Neural cell (in vitro differentiated cells): ENCODE measurements around the gene EIF4B.

Source experiments
- CTCF ChIP-seq: fragments of 450-650 bp; IDR thresholded peaks from 2 replicates; pipeline ENCODE4 v1.5.1; 2014; ENCODE audit warnings: antibody characterized with exemption, mild to moderate bottlenecking, moderate library complexity; ENCODE audit not compliant: poor library complexity, severe bottlenecking
- EP300 ChIP-seq: fragments of 450-650 bp; conservative IDR thresholded peaks from 2 replicates; pipeline ENCODE4 v1.6.1; 2014; ENCODE audit warnings: antibody characterized with exemption, mild to moderate bottlenecking, moderate library complexity; ENCODE audit not compliant: poor library complexity, severe bottlenecking
- EZH2 ChIP-seq: fragments of 200-600, 300-800 bp; shearing (Covaris generic), sonication (generic); IDR thresholded peaks from 2 replicates; pipeline ENCODE4 v1.6.1; 2014; ENCODE audit warnings: antibody characterized with exemption, low read length, borderline replicate concordance, mild to moderate bottlenecking; ENCODE audit not compliant: insufficient read depth, poor library complexity, severe bottlenecking
- MXI1 ChIP-seq: fragments of 450-650 bp; conservative IDR thresholded peaks from 2 replicates; pipeline ENCODE4 v1.6.1; 2014; ENCODE audit warnings: antibody characterized with exemption, mild to moderate bottlenecking; ENCODE audit not compliant: poor library complexity, severe bottlenecking
- POLR2AphosphoS5 ChIP-seq: IDR thresholded peaks from 2 replicates; pipeline ENCODE4 v1.6.1; 2012
- RAD21 ChIP-seq: fragments of 450-650 bp; conservative IDR thresholded peaks from 2 replicates; pipeline ENCODE4 v1.6.1; 2014; ENCODE audit warnings: antibody characterized with exemption, mild to moderate bottlenecking, moderate library complexity
- REST ChIP-seq: IDR thresholded peaks from 2 replicates; pipeline ENCODE4 v1.6.1; 2012; ENCODE audit warnings: borderline replicate concordance
- SMC3 ChIP-seq: fragments of 450-650 bp; conservative IDR thresholded peaks from 2 replicates; pipeline ENCODE4 v1.6.1; 2014; ENCODE audit warnings: antibody characterized with exemption, mild to moderate bottlenecking, moderate library complexity; ENCODE audit not compliant: poor library complexity
- TAF1 ChIP-seq: IDR thresholded peaks from 2 replicates; pipeline ENCODE4 v1.6.1; 2012; ENCODE audit warnings: low read depth

GRCh38 chr12:53070877-53071492 lies 64.7 kb downstream of the EIF4B start:
- no peak for TF ChIP-seq CTCF
- TF ChIP-seq MXI1 = no peak
- TF ChIP-seq TAF1 = no peak
- TF ChIP-seq EZH2 = no peak
- no peak for TF ChIP-seq POLR2AphosphoS5
- no peak for TF ChIP-seq RAD21
- no peak for TF ChIP-seq EP300
- no peak for TF ChIP-seq REST
- no peak for TF ChIP-seq SMC3
